GM12892 (cell line): ENCODE measurements around the gene OPHN1.
"Not testable (repeated sequence)": the region's sequence is repeated elsewhere in the genome, so short reads cannot be mapped to it uniquely, and the experiment has no call there.

Experiments used
- DNase-seq: peaks from one replicate; pipeline ENCODE4 v3.0.0; 2011; ENCODE audit not compliant: insufficient read length
- FAIRE-seq: peaks from 2 replicates; lab custom pipeline; 2011; peaks lifted over from hg19 to GRCh38; lab: Jason Lieb, UNC
- POLR2A ChIP-seq: IDR thresholded peaks from 2 replicates; pipeline ENCODE4 v1.6.1; 2011; ENCODE audit warnings: low read depth, low read length, control low read depth
- POLR2AphosphoS5 ChIP-seq: IDR thresholded peaks from 2 replicates; pipeline ENCODE4 v1.6.1; 2011; ENCODE audit warnings: low read depth, low read length, control low read depth
- TAF1 ChIP-seq: IDR thresholded peaks from 2 replicates; pipeline ENCODE4 v1.6.1; 2011; ENCODE audit warnings: low read depth, mild to moderate bottlenecking, control low read depth, low read length, borderline replicate concordance

Gene OPHN1

DNA sequence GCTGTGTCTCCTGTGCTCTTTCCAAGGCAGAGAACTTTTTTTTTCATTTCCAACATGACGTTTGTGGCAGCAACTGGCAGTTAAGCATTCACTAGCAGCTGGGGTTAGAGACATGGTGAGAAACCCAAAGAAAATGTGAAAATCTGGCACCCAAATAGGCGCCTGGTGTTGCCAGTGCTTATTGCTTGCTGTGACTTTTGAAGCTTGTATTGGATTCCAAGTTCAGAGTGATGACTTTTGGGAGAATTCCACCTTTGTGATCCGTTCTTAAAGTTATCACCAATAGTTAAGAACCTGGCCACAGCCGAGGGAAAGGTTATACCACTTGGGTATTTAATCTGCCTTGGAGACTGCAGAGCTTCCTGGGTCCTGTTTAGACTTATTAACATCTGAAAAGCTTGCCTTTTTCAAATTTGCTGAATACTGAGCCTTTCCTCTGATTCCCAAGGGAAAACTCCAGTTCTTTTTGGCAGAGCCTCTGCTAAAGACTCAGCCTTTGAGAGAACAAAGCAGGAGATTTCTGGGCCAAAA, 101.0 kb downstream of the OPHN1 start:
- TF ChIP-seq POLR2A: no peak
- TF ChIP-seq TAF1: no peak
- TF ChIP-seq POLR2AphosphoS5: no peak
- DNase-seq: no peak
- FAIRE-seq: no peak

DNA sequence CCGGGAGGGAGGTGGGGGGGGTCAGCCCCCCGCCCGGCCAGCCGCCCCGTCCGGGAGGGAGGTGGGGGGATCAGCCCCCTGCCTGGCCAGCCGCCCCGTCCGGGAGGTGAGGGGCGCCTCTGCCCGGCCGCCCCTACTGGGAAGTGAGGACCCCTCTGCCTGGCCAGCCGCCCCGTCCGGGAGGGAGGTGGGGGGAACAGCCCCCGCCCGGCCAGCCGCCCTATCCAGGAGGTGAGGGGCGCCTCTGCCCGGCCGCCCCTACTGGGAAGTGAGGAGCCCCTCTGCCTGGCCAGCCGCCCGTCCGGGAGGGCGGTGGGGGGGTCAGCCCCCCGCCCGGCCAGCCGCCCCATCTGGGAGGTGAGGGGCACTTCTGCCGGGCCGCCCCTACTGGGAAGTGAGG, 106.5 kb downstream of the OPHN1 start:
- not testable (repeated sequence) for FAIRE-seq, DNase-seq

- no peak for DNase-seq
These were observed 125.5 kb downstream of the OPHN1 start for GRCh38 chrX:68307769-68308168.

GRCh38 chrX:68304602-68305001, 128.7 kb downstream of the OPHN1 start:
- DNase-seq (no peak), FAIRE-seq (no peak)

More at GRCh38 chrX:68307769-68308168, 125.5 kb downstream of the OPHN1 start:
- no peak for TF ChIP-seq TAF1
- no peak for TF ChIP-seq POLR2AphosphoS5
- no peak for TF ChIP-seq POLR2A
- no peak for FAIRE-seq

DNA sequence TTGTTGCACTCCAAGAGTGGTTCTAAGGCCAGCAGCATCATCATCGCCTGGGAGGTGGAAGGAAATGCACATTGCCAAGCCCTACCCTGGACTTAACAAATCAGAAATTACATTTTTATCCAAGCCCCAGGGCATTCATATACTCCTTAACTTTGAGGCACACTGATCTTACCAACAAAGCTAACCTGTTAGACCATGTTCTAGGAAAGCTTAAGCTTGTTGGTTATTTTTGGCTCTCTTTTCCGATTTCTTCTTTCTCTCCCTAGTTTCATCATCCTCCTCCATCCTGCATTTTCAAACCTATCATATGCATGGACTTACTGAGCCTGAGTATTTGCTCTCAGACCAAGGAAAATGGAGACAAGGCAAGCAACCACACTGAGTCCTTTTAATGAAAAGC, 133.4 kb downstream of the OPHN1 start:
- no peak for DNase-seq
- FAIRE-seq: no peak
- TF ChIP-seq POLR2AphosphoS5: no peak
- no peak for TF ChIP-seq POLR2A
- TF ChIP-seq TAF1: no peak

More at GRCh38 chrX:68304602-68305001, 128.7 kb downstream of the OPHN1 start:
- TF ChIP-seq POLR2A (no peak), TAF1 (no peak), POLR2AphosphoS5 (no peak)

DNA sequence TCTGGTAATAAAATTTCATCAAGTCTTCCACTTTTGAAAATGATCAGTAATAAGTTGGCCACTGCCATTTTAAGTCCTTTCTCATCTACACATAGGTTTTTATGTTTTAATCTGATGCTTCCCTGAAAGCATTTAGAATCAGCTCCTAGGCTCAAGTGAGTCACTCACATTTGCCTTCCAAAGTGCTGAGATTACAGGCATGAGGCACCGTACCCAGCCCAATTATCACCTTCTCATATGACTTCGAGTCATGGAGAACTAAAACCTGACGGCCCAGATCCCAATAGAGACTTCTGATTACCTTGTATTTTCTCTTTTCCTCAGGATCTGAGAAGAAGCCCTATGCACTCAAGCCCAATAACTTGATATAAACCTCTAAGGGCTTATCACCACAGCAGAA, 140.8 kb downstream of the OPHN1 start:
- FAIRE-seq: no peak

DNA sequence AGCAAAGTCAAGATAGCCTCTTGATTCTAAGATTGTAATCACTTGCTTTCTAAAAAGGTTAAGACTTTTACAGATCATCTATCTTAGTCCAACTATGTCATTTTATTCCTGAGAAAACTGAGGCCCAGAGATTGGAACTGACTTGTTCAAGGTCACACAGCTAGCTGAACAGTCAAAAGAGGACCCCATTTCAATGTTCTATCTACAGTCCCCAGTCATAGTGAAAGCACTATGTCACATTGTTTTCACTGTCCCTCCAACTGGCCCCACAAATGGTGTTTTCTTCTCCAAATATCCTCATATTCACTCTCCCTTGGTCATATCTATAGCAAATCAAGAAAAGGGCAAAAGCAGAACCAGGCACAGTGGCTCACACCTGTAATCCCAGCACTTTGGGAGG, 145.2 kb downstream of the OPHN1 start:
- DNase-seq (no peak), FAIRE-seq (no peak)
- TF ChIP-seq TAF1: no peak
- no peak for TF ChIP-seq POLR2AphosphoS5
- no peak for TF ChIP-seq POLR2A

More for the DNA sequence above, 140.8 kb downstream of the OPHN1 start:
- TF ChIP-seq TAF1 (no peak), POLR2AphosphoS5 (no peak), POLR2A (no peak)
- no peak for DNase-seq

DNA sequence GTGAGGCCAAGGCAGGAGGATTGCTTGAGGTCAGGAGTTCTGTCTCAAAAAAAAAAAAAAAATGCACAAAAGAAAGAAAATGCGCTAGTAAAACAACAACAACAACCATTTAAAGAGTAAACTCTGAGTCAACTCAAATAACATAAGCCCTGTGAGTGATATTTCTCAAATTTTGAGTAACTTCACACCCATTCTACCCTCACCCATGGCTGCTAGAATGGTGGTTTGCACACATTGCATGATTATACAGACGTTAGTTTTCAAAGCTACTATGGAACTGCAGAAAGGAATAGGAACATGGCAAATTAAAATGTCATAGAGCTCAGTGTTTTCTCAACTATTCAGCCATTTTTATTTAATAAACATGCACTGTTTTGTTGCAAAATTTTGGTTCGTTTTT, 145.9 kb downstream of the OPHN1 start:
- DNase-seq (no peak), FAIRE-seq (no peak)
- no peak for TF ChIP-seq POLR2AphosphoS5
- TF ChIP-seq POLR2A: no peak
- TF ChIP-seq TAF1: no peak

GRCh38 chrX:68286980-68287379, 146.3 kb downstream of the OPHN1 start:
- TF ChIP-seq TAF1: no peak
- TF ChIP-seq POLR2AphosphoS5: no peak
- FAIRE-seq: no peak
- DNase-seq: no peak

- FAIRE-seq (no peak), DNase-seq (no peak)
- no peak for TF ChIP-seq POLR2AphosphoS5
- no peak for TF ChIP-seq TAF1
- TF ChIP-seq POLR2A: no peak
These were observed 147.2 kb downstream of the OPHN1 start for GRCh38 chrX:68286076-68286475.

GRCh38 chrX:68284281-68284904, 148.9 kb downstream of the OPHN1 start:
- FAIRE-seq (no peak), DNase-seq (no peak)
- no peak for TF ChIP-seq POLR2AphosphoS5
- no peak for TF ChIP-seq POLR2A
- no peak for TF ChIP-seq TAF1

GRCh38 chrX:68273887-68274286, 159.4 kb downstream of the OPHN1 start:
- no peak for DNase-seq
- TF ChIP-seq TAF1 (no peak), POLR2AphosphoS5 (no peak), POLR2A (no peak)
- FAIRE-seq: no peak

GRCh38 chrX:68264793-68265192, 168.5 kb downstream of the OPHN1 start:
- not testable (repeated sequence) for FAIRE-seq

More at GRCh38 chrX:68264793-68265192, 168.5 kb downstream of the OPHN1 start:
- not testable (repeated sequence) for DNase-seq
